HFF-Myc (cell line): ENCODE measurements around the gene BTN2A1.

Experiments
- DNase-seq: peaks from one replicate; pipeline ENCODE4 v3.0.0-alpha.2; 2011; ENCODE audit warnings: low read depth; ENCODE audit errors: extremely low read depth
- H3K4me3 ChIP-seq: replicated peaks from 2 replicates; pipeline ENCODE4 v1.5.1; 2011; ENCODE audit warnings: low read depth, mild to moderate bottlenecking, control low read depth, low read length
- CTCF ChIP-seq: IDR thresholded peaks from 2 replicates; pipeline ENCODE4 v1.5.1; 2012; ENCODE audit warnings: mild to moderate bottlenecking, low read depth, low read length, control low read depth; ENCODE audit errors: missing control alignments

BTN2A1 gene

DNA sequence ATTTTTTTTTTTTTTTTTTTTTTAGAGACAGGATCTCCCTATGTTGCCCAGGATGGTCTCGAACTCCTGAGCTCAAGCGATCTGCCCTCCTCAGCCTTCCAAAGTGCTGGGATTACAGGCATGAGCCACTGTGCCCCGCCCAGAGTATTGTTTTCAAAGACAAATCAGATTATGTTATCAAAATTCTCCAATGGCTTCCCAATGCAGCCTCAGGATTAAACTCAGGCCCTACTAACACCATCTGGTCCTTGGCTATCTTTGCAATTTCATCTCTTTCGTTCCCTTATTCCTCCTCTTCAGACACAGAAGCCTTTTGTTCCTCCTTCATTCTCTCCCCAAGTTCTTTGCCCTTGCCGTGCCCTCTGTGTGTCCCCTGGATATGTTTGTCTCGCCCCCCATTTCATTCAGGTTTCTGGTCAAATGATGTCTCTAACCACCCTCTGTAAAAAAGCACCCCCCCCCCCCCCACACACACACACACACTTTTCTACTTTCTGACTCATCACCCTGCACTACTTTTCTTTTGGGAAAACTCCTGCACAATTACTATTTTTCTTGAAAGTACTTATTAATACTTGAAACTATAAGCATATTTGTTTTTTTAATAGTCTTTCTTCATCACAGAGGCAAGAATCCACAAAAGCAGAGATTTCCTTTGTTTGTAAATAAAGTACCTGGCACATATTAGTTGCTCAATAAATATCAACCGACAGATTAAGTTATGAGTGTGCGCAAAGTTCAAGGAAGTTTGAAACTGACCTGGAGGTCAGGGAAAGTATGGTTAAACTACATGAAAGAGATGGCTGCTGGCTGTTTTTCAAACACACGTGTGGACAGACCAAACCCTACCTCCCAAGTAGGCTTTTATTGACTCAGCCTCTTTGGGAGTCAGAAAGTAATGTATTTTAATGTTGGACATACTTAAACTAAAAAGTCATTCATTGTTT, 59.0 kb downstream of the BTN2A1 start:
- DNase-seq, result no peak
- no peak overlapping the region for H3K4me3 ChIP-seq
- no peak for TF ChIP-seq CTCF
